Gastrocnemius medialis (tissue), 4 donors: ENCODE measurements around the gene LILRA2. TPM values are rescaled to one million over a fixed set of nuclear protein-coding genes. Genes with fewer than 3 reads are reported as not detected.
"Not testable (repeated sequence)": the region's sequence is repeated elsewhere in the genome, so short reads cannot be mapped to it uniquely, and the experiment has no call there.

ENCODE experiments used
- ATAC-seq, 2 donors: fragments of 150-250 bp; one replicate each; pipeline ENCODE4 v1.9.1; 2016
- DNase-seq, 2 donors: peaks; one replicate each; pipeline ENCODE4 v3.0.0-alpha.2; 2019
- H3K27ac ChIP-seq, 4 donors: fragments of 200-600 bp; sonication (generic); 1 replicate in 1 of 4; 2 replicates in 3 of 4; pipeline ENCODE4 v1.5.1; 2016 to 2018; ENCODE audit warnings: mild to moderate bottlenecking in 2 of 4, moderate library complexity in 1 of 4
- H3K27me3 ChIP-seq, 3 donors: fragments of 200-600 bp; sonication (generic) in 2 of 3; 1 replicate in 1 of 3; 2 replicates in 2 of 3; pipeline versions ENCODE4 v1.5.1 to v1.6.0; 2016 to 2019; ENCODE audit warnings: mild to moderate bottlenecking in 1 of 3, moderate library complexity in 1 of 3
- H3K36me3 ChIP-seq, 2 donors: fragments of 200-600 bp; sonication (generic) in 1 of 2; one replicate each; pipeline ENCODE4 v1.5.1; 2017 to 2018
- H3K4me1 ChIP-seq, 2 donors: fragments of 200-600 bp; sonication (generic) in 1 of 2; one replicate each; pipeline ENCODE4 v1.5.1; 2016 to 2017; ENCODE audit warnings: mild to moderate bottlenecking in 2 of 2
- H3K4me3 ChIP-seq, 4 donors: fragments of 200-600 bp; sonication (generic) in 3 of 4; 1 replicate in 1 of 4; 2 replicates in 3 of 4; pipeline ENCODE4 v1.5.1; 2016 to 2019; ENCODE audit warnings: mild to moderate bottlenecking in 2 of 4
- H3K9me3 ChIP-seq, 3 donors: fragments of 200-600 bp; sonication (generic) in 2 of 3; 1 replicate in 1 of 3; 2 replicates in 2 of 3; pipeline ENCODE4 v1.5.1; 2016 to 2019
- POLR2A ChIP-seq, 2 donors: fragments of 450-650 bp; IDR thresholded peaks; one replicate each; pipeline ENCODE4 v1.6.1; 2017; ENCODE audit warnings: antibody characterized with exemption in 2 of 2, mild to moderate bottlenecking in 2 of 2, moderate library complexity in 2 of 2
- in situ Hi-C, 4 donors: fragments of 200-750 bp; cut with MboI; loops; one replicate each; pipeline versions ENCODE4 v1.15.0 to v1.8.0; 2017; ENCODE audit warnings: low sequenced_read_pairs in 4 of 4
- intact Hi-C: fragments of 100-400 bp; cut with DNase I; formaldehyde crosslinking; loops from one replicate; pipeline ENCODE4 v1.15.1; 2023; ENCODE audit warnings: low total_unique reads
- total RNA-seq, 4 donors: library from RNA; depleted of rRNA; stranded (reverse); fragments of >200 nt; gene quantifications; one replicate each; pipeline versions ENCODE4 v1.1.0 to v1.2.3, GENCODE V29; 2016
- TF ChIP-seq, protein P1 (sequence below), 5 experiments: fragments of 450-650 bp in 3 of 5; fragments of 200-600 bp in 2 of 5; sonication (generic) in 2 of 5; IDR thresholded peaks in 4 of 5; conservative IDR thresholded peaks in 1 of 5; 1 replicate in 4 of 5; 2 replicates in 1 of 5; pipeline ENCODE4 v1.5.1; 2016 to 2019; ENCODE audit warnings: antibody characterized with exemption in 5 of 5, mild to moderate bottlenecking in 3 of 5, moderate library complexity in 3 of 5

The LILRA2 gene
- total RNA-seq, 4 donors from 2014 or later: 0.44 to 1.0 (median 0.91) TPM; not detected in 1

DNA sequence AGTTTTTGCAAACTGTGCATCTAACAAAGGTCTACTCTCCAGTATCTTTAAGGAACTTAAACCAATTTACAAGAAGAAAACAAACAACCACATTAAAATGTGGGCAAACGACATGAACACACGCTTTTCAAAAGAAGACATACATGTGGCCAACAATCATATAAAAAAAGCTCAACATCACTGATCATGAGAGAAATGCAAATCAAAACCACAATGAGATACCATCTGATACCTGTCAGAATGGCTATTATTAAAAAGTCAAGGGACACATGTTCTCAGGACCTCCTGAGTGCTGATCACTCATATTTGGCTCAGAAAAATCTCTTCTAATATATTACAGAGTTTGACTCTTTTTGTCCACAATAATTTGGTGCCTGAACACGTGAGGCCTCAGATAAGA is 42.5 kb downstream of the LILRA2 start:
- H3K4me1 ChIP-seq: no peaks in the 10 kb centered on the region
- no peak overlapping the region for H3K27ac ChIP-seq

DNA sequence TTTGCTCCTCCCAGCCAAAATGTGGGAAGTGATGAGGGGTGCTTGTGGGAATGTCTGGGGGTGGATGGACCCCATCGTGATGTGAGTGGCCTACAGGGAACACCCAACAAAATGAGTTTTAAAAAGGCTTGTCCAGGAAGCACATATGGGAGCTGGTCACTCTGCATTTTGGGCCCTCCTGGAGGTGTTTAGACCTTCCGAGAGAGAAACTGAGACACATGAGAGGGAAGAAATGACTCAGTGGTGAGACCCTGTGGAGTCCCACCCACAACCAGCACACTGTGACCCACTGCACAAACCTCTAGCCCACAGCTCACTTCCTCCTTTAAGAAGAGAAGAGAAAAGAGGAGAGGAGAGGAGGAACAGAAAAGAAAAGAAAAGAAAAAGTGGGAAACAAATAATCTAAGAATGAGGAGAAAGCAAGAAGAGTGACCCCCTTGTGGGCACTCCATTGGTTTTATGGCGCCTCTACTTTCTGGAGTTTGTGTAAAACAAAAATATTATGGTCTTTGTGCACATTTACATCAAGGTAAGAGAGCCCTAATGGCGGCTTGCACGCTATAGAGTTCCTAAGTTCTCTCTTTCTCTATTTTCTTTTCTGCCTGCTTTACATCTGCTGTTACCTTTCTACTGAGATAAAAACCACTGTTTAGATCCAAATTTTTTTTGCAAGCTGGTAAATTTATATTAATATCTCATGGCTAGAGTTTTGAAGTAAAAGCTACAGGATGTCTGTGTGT is 43.4 kb downstream of the LILRA2 start:
- Histone ChIP-seq H3K9me3 (no peaks in the 10 kb centered on the region), H3K4me3 (no peak overlapping the region), H3K27me3 (no peaks in the 10 kb centered on the region), H3K36me3 (no peaks in the 10 kb centered on the region), H3K27ac (no peak overlapping the region), H3K4me1 (no peaks in the 10 kb centered on the region)
- TF ChIP-seq, protein P1, sequence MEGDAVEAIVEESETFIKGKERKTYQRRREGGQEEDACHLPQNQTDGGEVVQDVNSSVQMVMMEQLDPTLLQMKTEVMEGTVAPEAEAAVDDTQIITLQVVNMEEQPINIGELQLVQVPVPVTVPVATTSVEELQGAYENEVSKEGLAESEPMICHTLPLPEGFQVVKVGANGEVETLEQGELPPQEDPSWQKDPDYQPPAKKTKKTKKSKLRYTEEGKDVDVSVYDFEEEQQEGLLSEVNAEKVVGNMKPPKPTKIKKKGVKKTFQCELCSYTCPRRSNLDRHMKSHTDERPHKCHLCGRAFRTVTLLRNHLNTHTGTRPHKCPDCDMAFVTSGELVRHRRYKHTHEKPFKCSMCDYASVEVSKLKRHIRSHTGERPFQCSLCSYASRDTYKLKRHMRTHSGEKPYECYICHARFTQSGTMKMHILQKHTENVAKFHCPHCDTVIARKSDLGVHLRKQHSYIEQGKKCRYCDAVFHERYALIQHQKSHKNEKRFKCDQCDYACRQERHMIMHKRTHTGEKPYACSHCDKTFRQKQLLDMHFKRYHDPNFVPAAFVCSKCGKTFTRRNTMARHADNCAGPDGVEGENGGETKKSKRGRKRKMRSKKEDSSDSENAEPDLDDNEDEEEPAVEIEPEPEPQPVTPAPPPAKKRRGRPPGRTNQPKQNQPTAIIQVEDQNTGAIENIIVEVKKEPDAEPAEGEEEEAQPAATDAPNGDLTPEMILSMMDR (IDR thresholded peaks at IDR 0.05 in 4 of 5, conservative IDR thresholded peaks at IDR 0.05 in 1 of 5): no peak
- TF ChIP-seq POLR2A (IDR thresholded peaks at IDR 0.05): no peak
- no peak for DNase-seq
- in situ Hi-C loops (no loop called here), intact Hi-C loops (no loop called here)
- ATAC-seq: no peak

More for the DNA sequence above, 42.5 kb downstream of the LILRA2 start:
- in situ Hi-C loops: no loop called here
- no peaks in the 10 kb centered on the region for H3K9me3 ChIP-seq
- intact Hi-C loops: no loop called here
- no peaks in the 10 kb centered on the region for H3K36me3 ChIP-seq
- TF ChIP-seq POLR2A (IDR thresholded peaks at IDR 0.05): no peak
- TF ChIP-seq, protein P1 (IDR thresholded peaks at IDR 0.05 in 4 of 5, conservative IDR thresholded peaks at IDR 0.05 in 1 of 5): no peak
- ATAC-seq (no peak), DNase-seq (no peak)
- no peak overlapping the region for H3K4me3 ChIP-seq
- H3K27me3 ChIP-seq: no peaks in the 10 kb centered on the region

DNA sequence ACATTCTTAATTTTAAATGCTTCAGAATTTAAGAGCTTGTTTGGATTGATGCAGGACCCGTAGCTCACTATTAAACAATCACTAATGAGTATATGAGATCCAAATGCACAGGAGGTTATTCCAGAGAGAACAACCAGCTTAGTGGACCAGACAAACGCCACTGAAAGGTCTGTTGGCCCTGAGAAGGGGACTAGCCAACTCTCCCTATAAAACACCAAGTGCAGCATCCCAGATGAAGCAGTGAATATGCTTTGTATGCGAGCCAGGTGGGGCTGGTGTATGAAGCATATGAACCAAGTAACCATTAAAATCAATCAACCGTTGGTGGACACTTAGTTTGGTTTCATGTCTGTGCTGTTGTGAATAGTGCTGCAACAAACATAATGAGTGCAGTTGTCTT is 46.9 kb downstream of the LILRA2 start:
- ATAC-seq (no peak), DNase-seq (no peak)
- H3K27me3 ChIP-seq: no peaks in the 10 kb centered on the region
- TF ChIP-seq, protein P1 (IDR thresholded peaks at IDR 0.05 in 4 of 5, conservative IDR thresholded peaks at IDR 0.05 in 1 of 5): no peak
- TF ChIP-seq POLR2A (IDR thresholded peaks at IDR 0.05): no peak
- no peaks in the 10 kb centered on the region for H3K36me3 ChIP-seq
- H3K4me1 ChIP-seq: no peaks in the 10 kb centered on the region
- H3K4me3 ChIP-seq: no peak overlapping the region
- in situ Hi-C loops: no loop called here
- no peaks in the 10 kb centered on the region for H3K9me3 ChIP-seq
- intact Hi-C loops: no loop called here
- H3K27ac ChIP-seq: no peak overlapping the region

DNA sequence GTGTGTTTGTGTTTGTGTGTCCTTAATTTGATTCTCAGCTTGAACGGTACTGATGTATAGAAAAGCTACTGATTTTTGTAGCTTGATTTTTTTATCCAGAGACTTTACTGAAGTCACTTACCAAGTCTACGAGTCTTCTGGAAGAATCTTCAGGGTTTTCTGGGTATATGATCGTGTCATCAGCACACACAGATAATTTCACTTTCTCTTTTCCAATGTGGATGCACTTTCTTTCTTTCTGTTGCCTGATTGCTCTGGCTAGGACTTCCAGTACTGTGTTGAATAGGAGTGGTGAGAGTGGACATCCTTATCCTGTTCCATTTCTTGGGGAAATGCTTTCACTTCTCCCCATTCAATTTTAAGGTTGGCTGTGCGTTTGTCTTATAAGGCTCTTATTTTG is 48.8 kb downstream of the LILRA2 start:
- H3K4me1 ChIP-seq: no peaks in the 10 kb centered on the region
- ATAC-seq: no peak
- intact Hi-C loops: no loop called here
- no peaks in the 10 kb centered on the region for H3K36me3 ChIP-seq
- H3K27ac ChIP-seq: no peak overlapping the region
- H3K4me3 ChIP-seq: no peak overlapping the region
- no peaks in the 10 kb centered on the region for H3K9me3 ChIP-seq
- in situ Hi-C loops: no loop called here
- no peak for TF ChIP-seq POLR2A (IDR thresholded peaks at IDR 0.05)
- no peaks in the 10 kb centered on the region for H3K27me3 ChIP-seq
- DNase-seq: no peak

DNA sequence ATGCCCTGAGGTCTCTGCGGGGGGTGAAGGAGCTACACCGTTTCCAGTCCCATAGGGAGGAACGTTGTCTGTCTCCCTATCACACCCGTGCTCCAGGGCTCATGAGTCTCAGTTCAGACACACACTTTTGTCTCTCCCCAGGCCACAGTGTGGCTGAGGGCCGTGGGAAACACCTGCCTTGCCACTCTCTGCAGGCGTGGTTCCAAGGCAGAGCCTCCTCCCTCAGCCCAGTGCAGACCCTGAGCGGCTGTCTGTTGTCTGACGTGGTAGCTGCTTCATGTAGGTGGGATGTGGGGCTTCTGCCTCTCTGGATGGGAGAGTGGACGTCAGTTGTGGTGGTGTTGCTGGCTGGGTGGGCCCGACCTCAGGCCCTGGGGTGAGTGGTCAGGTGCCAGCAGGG is 50.6 kb downstream of the LILRA2 start:
- H3K27me3 ChIP-seq, ATAC-seq, intact Hi-C loops, in situ Hi-C loops, H3K9me3 ChIP-seq, H3K4me1 ChIP-seq, H3K4me3 ChIP-seq, H3K36me3 ChIP-seq, H3K27ac ChIP-seq, DNase-seq: not testable (repeated sequence)

DNA sequence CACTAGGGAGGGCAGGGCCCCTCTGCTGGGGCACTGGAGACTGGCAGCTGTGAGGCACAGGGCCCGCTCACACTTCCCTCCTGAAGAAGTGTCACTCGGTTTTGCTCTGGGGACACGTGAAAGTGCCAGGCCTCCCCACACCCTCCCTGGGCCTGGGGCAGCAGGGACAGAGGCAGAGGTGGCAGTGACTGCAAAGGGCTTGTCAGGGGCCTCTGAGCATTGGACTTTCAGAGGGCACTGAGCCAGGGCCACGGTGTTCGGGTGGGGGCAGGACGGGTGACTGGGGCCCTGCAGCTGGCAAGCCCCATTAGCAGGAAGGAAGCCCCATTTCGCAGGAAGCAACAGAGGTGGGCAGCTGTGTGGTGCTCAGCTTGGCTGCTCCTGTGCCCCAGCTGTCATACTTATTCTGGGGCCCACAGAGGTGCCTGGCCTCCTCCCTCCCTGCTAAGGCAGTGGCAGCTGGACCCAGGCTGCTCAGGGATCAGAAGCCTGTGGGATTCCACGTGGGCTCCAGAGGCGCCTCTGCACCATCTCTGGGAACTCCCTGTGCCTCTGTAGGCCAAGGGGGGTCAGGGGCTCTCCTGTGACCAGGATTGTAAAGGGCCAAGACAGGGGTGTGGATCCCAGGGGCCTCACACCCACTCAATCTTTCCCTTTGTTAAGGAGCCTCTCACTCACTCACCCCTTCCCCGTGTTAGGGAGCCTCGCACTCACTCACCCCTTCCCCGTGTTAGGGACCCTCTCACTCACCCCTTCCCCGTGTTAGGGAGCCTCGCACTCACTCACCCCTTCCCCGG is 51.5 kb downstream of the LILRA2 start:
- H3K4me1 ChIP-seq, H3K4me3 ChIP-seq, H3K27ac ChIP-seq, DNase-seq, H3K36me3 ChIP-seq, H3K9me3 ChIP-seq, ATAC-seq, H3K27me3 ChIP-seq, intact Hi-C loops: not testable (repeated sequence)
- in situ Hi-C loops: loop anchor here in 1 of 4 donors (25.0 kb wide), 1 partner anchor 313 kb away; the partner anchor contains the start of gene LILRA5
